HPDE6-E6E7 (cell line): ENCODE results near the gene HBA1.
"Not testable (repeated sequence)": the region's sequence is repeated elsewhere in the genome, so short reads cannot be mapped to it uniquely, and the experiment has no call there.

Source experiments
- DNase-seq: peaks from one replicate; pipeline ENCODE4 v3.0.0; 2011; ENCODE audit warnings: missing footprints; ENCODE audit errors: extremely low spot score

The HBA1 gene

GRCh38 chr16:176477-177382 lies at the start of gene HBA1:
TSS of gene HBA1 (plus strand) at chr16:176680. CDS start at chr16:176717, 37 bp downstream.
- not testable (repeated sequence) for DNase-seq

DNA sequence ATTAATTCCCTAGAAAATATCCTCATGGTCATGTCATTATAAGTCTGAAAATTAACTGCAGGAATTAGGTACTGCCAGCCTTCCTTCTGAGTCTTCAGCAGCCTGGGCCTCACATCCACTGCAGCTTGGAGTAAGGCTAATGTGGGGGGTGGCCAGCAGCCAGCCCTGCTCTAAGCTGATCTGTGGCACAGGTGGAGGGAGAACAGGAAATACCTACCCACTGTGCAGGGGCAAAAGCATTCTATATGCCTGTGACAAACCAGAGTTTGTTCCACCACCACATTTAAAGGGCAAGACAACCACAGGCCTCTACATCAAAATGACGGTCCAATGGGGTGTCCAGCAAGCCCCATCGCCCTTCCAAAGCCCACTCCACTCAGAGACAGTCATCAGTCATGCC lies 47.4 kb upstream of the HBA1 start:
- no peak for DNase-seq

- DNase-seq, result no peak
These were observed 45.8 kb upstream of the HBA1 start for GRCh38 chr16:130533-131173.

DNA sequence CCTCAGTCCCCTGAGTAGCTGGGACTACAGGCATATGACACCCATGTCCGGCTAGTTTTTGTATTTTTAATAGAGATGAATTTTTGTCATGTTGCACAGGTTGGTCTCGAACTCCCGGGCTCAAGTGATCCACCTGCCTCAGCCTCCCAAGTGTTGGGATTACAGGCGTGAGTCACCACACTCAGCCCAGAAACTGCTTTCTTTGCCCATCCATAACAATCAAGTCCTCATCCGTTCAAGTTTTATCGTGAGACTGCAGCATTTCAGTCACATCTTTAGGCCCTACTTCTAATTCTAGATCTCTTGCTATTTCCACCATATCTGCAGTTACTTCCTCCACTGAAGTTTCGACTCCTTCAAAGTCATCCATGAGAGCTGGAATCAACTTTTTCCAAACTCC lies 44.4 kb upstream of the HBA1 start:
- no peak for DNase-seq

DNA sequence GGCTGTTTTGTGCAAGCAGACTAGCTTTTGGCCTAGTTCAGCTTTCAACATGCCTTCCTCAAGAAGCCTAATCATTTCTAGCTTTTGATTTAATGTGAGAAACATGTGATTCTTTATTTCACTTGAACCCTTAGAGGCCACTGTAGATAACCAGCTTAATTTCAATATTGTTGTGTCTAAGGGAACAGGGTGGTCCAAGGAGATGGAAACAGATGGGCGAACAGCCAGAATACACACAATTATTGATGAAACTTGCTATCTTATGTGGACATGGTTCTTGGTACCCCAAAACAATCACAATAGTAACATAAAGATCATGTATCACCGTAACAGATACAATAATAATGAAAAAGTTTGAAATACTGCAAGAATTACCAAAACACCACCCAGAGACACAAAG lies 42.8 kb upstream of the HBA1 start:
- DNase-seq, result no peak

DNA sequence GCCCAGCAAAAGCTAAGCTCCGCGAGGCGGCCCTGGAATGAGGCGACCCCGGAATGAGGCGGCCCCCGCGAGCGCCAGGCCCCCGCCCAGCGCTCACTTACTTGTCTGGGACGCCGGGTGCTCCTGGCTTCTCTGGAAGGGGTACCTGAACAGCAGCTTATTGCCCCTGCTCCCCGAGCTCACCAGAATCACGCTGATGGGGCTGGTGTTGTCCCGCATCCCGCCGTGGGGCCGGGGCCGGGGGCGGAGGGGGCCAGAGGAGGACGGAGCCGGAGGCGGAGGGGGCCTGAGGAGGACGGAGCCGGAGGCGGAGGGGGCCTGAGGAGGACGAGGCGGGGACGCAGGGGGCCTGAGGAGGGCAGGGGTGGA lies 38.4 kb upstream of the HBA1 start:
- peak; percentile 25 for DNase-seq

DNA sequence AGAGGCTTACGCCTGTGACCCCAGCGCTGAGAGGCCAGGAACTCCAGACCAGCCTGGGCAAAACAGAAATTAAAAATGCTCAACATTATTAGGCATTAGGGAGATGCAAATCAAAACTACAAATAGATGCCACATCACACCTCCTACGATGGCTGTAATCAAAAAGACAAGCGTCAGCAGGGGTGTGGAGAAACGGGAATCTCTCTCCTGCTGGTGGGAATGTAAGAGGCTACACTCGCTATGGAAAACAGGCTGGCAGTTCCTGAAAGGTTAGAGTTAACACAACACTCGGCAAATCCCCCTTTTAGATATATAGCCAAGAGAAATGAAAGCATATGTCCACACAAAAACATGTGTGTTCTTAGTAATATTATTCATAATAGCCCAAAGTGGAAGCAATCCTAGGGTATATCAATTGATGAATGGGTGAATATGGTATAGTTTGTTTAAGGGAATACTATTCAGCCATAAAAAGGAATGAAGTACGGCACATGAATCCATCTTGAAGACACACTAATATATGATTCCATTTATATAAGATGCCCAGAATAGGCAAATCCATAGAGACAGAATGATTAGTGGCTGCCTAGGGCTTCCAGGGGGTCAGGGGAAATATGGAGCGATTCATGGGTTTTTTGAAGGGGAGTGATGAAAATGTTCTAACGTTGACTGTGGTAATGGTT lies 36.2 kb upstream of the HBA1 start:
- no peak for DNase-seq

DNA sequence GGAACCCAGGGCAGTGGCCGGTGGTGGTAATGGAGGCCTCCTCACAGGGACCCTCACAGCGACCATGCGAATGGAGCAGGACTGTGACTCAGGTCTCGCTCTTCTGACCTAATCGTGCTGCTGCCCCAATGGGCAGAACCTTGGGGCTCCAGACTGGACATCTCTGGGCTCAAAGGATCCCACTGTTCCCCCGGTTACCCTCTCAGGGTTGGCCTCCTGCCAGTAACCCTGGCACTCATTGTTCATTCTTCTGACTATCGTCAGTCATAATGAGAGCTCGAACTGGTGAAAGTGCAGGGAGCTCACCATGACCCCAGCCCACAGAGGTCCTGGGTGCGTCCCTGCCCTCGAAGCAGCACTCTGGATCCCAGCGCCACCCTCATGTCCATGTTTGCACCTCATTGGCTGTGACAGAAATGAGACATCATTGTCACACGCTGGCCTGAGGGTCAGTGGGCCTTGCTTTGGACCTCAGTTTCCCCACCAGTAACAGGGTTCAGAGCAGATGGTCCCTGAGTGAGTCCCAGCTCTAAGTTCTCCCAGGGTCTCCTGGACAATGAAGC lies 34.0 kb upstream of the HBA1 start:
- DNase-seq, result no peak

DNA sequence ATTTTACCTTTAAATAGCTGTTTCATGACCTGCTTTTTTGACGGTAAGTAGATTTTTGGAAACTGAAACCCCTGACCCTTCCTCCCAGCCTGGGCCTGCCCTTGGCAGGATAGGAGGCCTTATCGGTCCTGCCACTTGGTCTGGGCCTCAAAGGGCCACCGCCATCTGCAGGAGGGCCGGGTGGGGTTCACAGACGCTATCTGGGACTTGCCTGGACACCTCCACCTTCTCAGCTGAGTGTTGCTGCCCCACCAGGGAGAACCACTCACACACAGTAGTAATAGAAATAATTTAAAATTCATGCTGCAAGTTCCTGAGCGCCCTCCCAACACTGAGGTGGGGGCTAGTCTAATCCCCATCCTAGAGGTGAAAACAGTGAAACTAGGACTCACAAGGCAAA lies 33.4 kb upstream of the HBA1 start:
- no peak for DNase-seq

GRCh38 chr16:143456-143855 lies 33.0 kb upstream of the HBA1 start:
- no peak for DNase-seq

GRCh38 chr16:144797-145252 lies 31.7 kb upstream of the HBA1 start:
- DNase-seq, result no peak

- no peak for DNase-seq
These were observed 29.8 kb upstream of the HBA1 start for GRCh38 chr16:146646-147045.

GRCh38 chr16:149024-149660 lies 27.3 kb upstream of the HBA1 start:
- no peak for DNase-seq

GRCh38 chr16:152141-153128 lies 24.0 kb upstream of the HBA1 start, which contains the start of gene HBZ:
TSS of gene HBZ (plus strand) at chr16:152644. CDS start at chr16:152910, 266 bp downstream.
- DNase-seq, result no peak

DNA sequence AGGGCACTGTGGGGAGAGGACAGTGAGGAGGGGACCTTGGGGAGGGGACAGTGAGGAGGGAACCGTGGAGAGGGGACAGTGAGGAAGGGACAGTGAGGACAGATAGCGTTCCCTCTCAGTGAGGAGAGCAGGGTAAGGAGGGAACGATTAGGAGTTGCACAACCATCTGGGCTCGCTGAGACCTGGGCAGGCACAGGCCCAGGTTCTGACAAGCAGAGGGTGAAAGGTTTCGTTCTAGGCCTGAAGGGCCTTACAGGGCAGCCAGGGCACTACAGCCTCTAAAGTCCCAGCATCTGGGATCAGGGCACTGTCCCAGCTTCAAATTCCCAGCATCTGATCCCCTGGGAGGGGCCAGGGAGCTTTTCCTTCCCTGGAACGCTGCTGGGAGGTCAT lies 23.4 kb upstream of the HBA1 start:
- not testable (repeated sequence) for DNase-seq

DNA sequence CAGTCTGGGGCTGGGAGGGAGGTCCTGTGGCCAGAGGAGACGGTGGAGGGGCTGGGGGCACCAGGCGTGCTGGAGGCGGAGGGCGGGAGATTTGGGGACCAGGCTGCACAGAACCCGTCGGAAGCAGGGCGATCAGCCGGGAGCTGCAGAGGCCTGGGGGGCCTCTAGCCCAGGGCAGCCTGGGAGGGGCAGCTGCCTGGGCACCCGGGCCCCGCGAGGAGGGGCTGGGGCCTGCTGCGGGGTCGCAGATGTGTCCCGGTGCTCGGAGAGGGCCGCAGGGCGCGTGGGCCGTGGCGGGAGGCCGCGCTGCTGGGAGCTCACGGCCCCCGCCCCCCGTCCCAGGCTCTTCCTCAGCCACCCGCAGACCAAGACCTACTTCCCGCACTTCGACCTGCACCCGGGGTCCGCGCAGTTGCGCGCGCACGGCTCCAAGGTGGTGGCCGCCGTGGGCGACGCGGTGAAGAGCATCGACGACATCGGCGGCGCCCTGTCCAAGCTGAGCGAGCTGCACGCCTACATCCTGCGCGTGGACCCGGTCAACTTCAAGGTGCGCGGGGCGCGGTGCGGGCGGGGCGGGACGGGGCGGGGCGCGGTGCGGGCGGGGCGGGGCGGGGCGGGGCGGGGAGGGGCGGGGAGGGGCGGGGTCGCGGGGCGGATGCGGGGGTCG lies 22.8 kb upstream of the HBA1 start:
- DNase-seq, result not testable (repeated sequence)

DNA sequence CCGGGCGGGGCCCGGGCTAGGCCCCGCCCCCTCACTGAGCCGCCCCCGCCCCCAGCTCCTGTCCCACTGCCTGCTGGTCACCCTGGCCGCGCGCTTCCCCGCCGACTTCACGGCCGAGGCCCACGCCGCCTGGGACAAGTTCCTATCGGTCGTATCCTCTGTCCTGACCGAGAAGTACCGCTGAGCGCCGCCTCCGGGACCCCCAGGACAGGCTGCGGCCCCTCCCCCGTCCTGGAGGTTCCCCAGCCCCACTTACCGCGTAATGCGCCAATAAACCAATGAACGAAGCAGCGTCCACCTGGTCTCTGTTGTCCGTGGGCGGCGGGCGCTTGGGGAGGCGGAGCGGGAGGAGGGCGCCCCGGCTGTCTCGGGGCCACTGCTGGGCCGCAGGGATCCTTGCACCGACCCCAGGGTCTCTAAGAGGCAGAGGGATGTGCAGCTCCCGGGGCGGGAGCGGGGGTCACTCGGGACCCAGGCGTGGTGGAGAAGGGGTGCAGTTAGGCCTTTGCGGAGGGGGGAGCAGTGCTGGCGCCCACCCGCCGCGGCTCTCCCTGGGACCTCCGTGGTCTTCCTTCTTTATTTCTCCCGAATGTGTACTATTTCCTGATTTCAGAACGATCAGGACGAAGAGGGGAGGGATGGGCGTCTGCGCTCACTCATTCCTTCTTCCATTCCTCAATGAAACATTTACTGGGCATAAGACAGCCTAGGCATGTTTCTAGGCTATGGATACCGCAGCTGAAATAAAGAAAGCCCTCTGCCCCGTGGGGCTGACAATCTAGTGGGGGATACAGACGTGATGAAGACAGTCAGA lies 22.1 kb upstream of the HBA1 start:
- no peak for DNase-seq

DNA sequence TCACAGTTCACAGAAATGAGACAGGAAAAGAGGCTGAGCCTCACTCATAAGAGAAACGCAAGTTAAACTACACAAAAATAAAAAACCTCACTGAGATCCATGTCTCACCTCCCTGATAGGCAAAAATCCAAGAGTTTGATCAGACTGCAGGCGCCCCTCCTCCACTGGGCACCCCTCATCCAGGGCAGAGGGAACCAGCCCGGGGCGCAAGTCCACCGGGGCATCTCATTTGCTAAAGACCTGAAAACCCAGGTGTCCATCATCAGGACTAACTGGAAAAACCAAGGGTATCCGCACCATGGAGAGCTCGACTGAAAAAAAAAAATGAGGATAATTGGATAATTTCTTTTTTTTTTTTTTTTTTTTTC lies 21.5 kb upstream of the HBA1 start:
- no peak for DNase-seq
